Ramos (cell line): Measurements from ENCODE around the gene TRMT10B.
"Not testable (repeated sequence)": the region's sequence is repeated elsewhere in the genome, so short reads cannot be mapped to it uniquely, and the experiment has no call there.

Experiments
- in situ Hi-C: fragments of 300-500 bp; cut with MboI; formaldehyde crosslinking; loops from one replicate; pipeline ENCODE4 v1.14.3; 2022; ENCODE audit warnings: low sequenced_read_pairs; ENCODE audit not compliant: unreplicated experiment

TRMT10B gene

GRCh38 chr9:37796232-37796631 is 42.6 kb downstream of the TRMT10B start:
- in situ Hi-C loops, result no loop called here

GRCh38 chr9:37798677-37799076 is 45.1 kb downstream of the TRMT10B start:
- in situ Hi-C loops, result no loop called here

- in situ Hi-C loops, result no loop called here
These were observed 47.2 kb downstream of the TRMT10B start, which contains the start of gene DCAF10 for GRCh38 chr9:37800631-37801286. TSS of gene DCAF10 (plus strand) at chr9:37800797. CDS start at chr9:37800867, 70 bp downstream.

- in situ Hi-C loops, result no loop called here
These were observed 47.8 kb downstream of the TRMT10B start for GRCh38 chr9:37801287-37801850.

- in situ Hi-C loops, result no loop called here
These were observed 48.5 kb downstream of the TRMT10B start for GRCh38 chr9:37801959-37802711.

- in situ Hi-C loops, result no loop called here
These were observed 52.7 kb downstream of the TRMT10B start for GRCh38 chr9:37806271-37806670.

- in situ Hi-C loops, result not testable (repeated sequence)
These were observed 56.1 kb downstream of the TRMT10B start for GRCh38 chr9:37809676-37810075.

- in situ Hi-C loops, result no loop called here
These were observed 58.4 kb downstream of the TRMT10B start for GRCh38 chr9:37811906-37812476.

- in situ Hi-C loops, result no loop called here
These were observed 59.3 kb downstream of the TRMT10B start for GRCh38 chr9:37812773-37813379.

- in situ Hi-C loops, result no loop called here
These were observed 65.2 kb downstream of the TRMT10B start for GRCh38 chr9:37818849-37819248.

GRCh38 chr9:37820142-37820541 is 66.5 kb downstream of the TRMT10B start:
- in situ Hi-C loops, result no loop called here

GRCh38 chr9:37825174-37825573 is 71.6 kb downstream of the TRMT10B start:
- in situ Hi-C loops, result not testable (repeated sequence)

- in situ Hi-C loops, result no loop called here
These were observed 74.0 kb downstream of the TRMT10B start for GRCh38 chr9:37827483-37828165.
